ENCODE results near the gene ASB16.

The ASB16 gene

DNA sequence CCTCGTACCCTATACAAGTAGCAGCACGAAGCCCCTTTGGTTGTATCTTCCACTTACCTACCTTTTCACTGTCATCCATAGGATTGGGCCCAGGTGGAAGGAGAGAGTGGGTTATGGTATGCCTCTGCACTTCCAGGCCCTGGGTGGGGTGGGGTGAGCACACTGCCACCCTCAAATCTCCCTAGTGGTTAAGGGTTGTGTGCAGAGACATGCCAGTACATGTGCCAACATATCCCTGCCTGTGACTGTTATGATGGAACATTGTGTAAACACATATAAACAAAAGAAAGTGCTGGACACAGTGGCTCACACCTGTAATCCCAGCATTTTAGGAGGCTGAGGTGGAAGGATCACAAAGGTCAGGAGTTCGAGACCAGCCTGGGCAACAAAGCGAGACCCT lies 17.6 kb upstream of the ASB16 start:
- Histone ChIP-seq H3K4me1 (peaks cover under 1% of the 10 kb centered on the region), H3K27me3 (ENCODE audit: control insufficient read depth, insufficient read depth, low read length) (no peaks in the 10 kb centered on the region), H3K9me3 (ENCODE audit: control insufficient read depth, low read length) (no peaks in the 10 kb centered on the region), H3K4me2 (ENCODE audit: low read length) (no peak overlapping the region), H3K27ac (no peak overlapping the region), H3K79me2 (no peaks in the 10 kb centered on the region), H3K4me3 (ENCODE audit: low read depth, low read length) (no peak overlapping the region), H3K9ac (no peak overlapping the region), H3K36me3 (ENCODE audit: control insufficient read depth, insufficient read depth, low read length) (no peaks in the 10 kb centered on the region), H2AFZ (no peak overlapping the region)
- TF ChIP-seq, protein P1, sequence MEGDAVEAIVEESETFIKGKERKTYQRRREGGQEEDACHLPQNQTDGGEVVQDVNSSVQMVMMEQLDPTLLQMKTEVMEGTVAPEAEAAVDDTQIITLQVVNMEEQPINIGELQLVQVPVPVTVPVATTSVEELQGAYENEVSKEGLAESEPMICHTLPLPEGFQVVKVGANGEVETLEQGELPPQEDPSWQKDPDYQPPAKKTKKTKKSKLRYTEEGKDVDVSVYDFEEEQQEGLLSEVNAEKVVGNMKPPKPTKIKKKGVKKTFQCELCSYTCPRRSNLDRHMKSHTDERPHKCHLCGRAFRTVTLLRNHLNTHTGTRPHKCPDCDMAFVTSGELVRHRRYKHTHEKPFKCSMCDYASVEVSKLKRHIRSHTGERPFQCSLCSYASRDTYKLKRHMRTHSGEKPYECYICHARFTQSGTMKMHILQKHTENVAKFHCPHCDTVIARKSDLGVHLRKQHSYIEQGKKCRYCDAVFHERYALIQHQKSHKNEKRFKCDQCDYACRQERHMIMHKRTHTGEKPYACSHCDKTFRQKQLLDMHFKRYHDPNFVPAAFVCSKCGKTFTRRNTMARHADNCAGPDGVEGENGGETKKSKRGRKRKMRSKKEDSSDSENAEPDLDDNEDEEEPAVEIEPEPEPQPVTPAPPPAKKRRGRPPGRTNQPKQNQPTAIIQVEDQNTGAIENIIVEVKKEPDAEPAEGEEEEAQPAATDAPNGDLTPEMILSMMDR (IDR thresholded peaks at IDR 0.05), result no peak

DNA sequence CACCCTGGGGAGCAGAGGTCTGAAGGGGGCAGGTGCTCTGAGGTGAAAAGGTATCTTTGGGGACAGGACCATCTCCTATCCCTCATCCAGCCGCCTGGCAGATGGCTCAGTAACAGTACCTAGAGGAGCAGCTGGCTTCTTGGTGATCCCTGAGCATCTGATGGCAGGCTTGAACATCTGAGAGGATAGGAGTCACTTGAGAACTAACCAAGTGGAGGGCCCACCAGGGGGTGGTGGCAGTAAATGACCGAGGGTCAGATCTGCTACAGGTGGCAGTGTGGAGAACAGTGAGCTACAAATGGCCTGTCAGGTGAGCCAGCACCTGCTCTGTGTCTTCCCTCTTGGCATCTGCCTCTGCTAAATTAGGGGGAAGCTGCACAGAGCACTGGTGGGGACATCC lies 15.0 kb upstream of the ASB16 start:
- TF ChIP-seq, protein P1 (IDR thresholded peaks at IDR 0.05), result no peak
- Histone ChIP-seq H3K27ac (no peak overlapping the region), H3K4me3 (ENCODE audit: low read depth, low read length) (no peak overlapping the region), H3K9me3 (ENCODE audit: control insufficient read depth, low read length) (no peaks in the 10 kb centered on the region), H3K4me2 (ENCODE audit: low read length) (no peak overlapping the region), H3K4me1 (peaks cover 14% of the 10 kb centered on the region), H2AFZ (no peak overlapping the region), H3K9ac (no peak overlapping the region), H3K36me3 (ENCODE audit: control insufficient read depth, insufficient read depth, low read length) (no peaks in the 10 kb centered on the region), H3K79me2 (no peaks in the 10 kb centered on the region), H3K27me3 (ENCODE audit: control insufficient read depth, insufficient read depth, low read length) (no peaks in the 10 kb centered on the region)

DNA sequence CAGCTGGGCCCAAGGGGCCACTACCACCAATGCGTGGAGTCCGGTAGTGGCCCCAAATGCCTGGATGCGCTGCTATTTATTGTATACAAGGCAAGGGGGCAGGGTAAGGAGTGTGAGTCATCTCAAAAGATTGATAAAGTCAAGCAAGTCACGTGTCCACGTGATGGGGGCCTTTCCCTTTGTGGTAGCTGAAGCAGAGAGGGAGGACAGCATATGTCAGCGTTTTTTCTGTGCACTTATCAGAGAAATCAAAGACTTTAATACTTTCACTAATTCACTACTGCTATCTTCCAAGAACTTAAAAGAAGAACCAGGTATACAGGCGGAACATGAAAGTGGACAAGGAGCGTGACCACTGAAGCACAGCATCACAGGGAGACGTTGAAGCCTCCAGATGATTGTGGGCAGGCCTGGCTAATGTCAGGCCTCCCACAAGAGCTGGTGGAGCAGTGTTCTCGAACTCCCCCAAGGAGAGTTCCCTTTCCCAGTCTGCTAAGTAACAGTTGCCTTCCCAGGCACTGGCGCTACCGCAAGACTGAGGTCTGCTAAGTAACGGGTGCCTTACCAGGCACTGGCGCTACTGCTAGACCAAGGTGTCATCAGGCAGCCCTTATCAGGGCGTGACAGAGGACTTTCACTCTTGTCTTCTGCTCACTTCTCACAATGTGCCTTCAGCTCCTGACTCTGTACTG lies 10.8 kb upstream of the ASB16 start:
- Histone ChIP-seq H3K4me2 (ENCODE audit: low read length) (peak overlapping the region; percentile 65), H3K36me3 (ENCODE audit: control insufficient read depth, insufficient read depth, low read length) (no peaks in the 10 kb centered on the region), H2AFZ (peak overlapping the region; percentile 44), H3K9me3 (ENCODE audit: control insufficient read depth, low read length) (no peaks in the 10 kb centered on the region), H3K4me1 (peaks cover 14% of the 10 kb centered on the region), H3K27ac (peak overlapping the region; percentile 84), H3K27me3 (ENCODE audit: control insufficient read depth, insufficient read depth, low read length) (no peaks in the 10 kb centered on the region), H3K9ac (no peak overlapping the region), H3K4me3 (ENCODE audit: low read depth, low read length) (peak overlapping the region; percentile 27), H3K79me2 (no peaks in the 10 kb centered on the region)
- TF ChIP-seq, protein P1 (IDR thresholded peaks at IDR 0.05), result no peak

DNA sequence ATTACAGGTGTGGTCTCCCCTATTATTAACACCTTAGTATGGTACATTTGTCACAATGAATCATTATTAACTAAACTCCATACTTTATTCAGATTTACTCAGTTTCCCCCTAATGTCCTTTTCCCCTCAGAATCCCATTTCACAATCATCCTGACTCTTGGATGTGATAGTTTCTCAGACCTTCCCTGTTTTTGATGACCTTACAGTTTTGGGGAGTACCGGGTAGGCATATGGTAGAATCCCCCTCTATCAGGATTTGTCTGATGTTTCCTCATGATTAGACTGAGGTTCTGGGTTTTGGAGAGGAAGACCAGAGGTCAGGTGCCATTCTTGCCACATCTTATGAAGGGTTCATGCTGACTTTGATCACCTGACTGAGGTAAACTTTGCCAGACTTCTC lies 6.0 kb upstream of the ASB16 start:
- Histone ChIP-seq H3K9me3 (ENCODE audit: control insufficient read depth, low read length) (no peaks in the 10 kb centered on the region), H3K27ac (no peak overlapping the region), H3K9ac (no peak overlapping the region), H3K36me3 (ENCODE audit: control insufficient read depth, insufficient read depth, low read length) (no peaks in the 10 kb centered on the region), H3K4me1 (peaks cover 15% of the 10 kb centered on the region), H3K27me3 (ENCODE audit: control insufficient read depth, insufficient read depth, low read length) (no peaks in the 10 kb centered on the region), H3K4me2 (ENCODE audit: low read length) (no peak overlapping the region), H2AFZ (no peak overlapping the region), H3K4me3 (ENCODE audit: low read depth, low read length) (no peak overlapping the region), H3K79me2 (no peaks in the 10 kb centered on the region)
- TF ChIP-seq, protein P1 (IDR thresholded peaks at IDR 0.05), result no peak

All from parathyroid adenoma (tissue), 2 donors.